ENCODE measurements around the gene CLK2.
A peak's percentile ranks its signal among the peaks of the same experiment; 100 is the strongest.

DNA sequence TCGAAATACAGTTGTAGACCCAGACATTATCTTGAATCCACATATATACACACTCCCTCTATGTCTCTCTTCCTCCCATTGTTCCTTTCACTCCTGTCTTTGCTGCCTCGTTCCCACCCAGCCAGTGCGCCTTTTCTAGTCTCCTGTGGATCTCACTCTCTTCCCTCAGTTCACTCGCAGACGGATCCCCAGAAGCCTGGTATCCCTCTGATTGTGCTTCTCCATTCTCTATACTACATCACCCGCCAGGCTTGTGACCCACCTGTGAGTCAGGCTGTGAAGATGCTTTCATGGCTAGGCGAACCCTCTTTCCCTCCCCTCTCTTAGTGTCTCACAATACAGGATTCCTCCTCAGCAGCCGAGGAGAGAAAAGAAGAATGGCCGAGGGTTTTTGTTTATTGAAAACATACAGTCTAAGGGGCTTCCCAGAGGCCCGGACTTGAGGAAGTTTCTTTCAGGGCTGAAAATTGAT is 5.4 kb upstream of the CLK2 start:
- TF ChIP-seq, protein P1, sequence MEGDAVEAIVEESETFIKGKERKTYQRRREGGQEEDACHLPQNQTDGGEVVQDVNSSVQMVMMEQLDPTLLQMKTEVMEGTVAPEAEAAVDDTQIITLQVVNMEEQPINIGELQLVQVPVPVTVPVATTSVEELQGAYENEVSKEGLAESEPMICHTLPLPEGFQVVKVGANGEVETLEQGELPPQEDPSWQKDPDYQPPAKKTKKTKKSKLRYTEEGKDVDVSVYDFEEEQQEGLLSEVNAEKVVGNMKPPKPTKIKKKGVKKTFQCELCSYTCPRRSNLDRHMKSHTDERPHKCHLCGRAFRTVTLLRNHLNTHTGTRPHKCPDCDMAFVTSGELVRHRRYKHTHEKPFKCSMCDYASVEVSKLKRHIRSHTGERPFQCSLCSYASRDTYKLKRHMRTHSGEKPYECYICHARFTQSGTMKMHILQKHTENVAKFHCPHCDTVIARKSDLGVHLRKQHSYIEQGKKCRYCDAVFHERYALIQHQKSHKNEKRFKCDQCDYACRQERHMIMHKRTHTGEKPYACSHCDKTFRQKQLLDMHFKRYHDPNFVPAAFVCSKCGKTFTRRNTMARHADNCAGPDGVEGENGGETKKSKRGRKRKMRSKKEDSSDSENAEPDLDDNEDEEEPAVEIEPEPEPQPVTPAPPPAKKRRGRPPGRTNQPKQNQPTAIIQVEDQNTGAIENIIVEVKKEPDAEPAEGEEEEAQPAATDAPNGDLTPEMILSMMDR (conservative IDR thresholded peaks at IDR 0.05) = peak; percentile 8; the same call in 1 of the 2 replicates
- TF ChIP-seq EZH2 (IDR thresholded peaks at IDR 0.05; ENCODE audit: low read depth) = no peak
